Spleen (tissue), 11 donors: ENCODE data around the gene SLC2A9. TPM values are rescaled to one million over a fixed set of nuclear protein-coding genes. Genes with fewer than 3 reads are reported as not detected.

Experiments
- DNase-seq: peaks from one replicate; pipeline ENCODE4 v3.0.0-alpha.2; 2020
- H3K27ac ChIP-seq, 8 donors: fragments of 200-600 bp; sonication (generic) in 7 of 8; 1 replicate in 4 of 8; 2 replicates in 4 of 8; pipeline versions ENCODE4 v1.5.0 to v1.8.0; 2016 to 2021; ENCODE audit warnings: inconsistent platforms in 4 of 8, mild to moderate bottlenecking in 4 of 8, moderate library complexity in 1 of 8
- H3K27me3 ChIP-seq, 7 donors: fragments of 200-600 bp; sonication (generic) in 6 of 7; replicated peaks in 1 of 7; 1 replicate in 4 of 7; 2 replicates in 3 of 7; pipeline versions ENCODE4 v1.5.0 to v1.8.0; 2016 to 2021; ENCODE audit warnings: inconsistent platforms in 3 of 7, mild to moderate bottlenecking in 1 of 7
- H3K36me3 ChIP-seq, 6 donors: fragments of 200-600 bp; sonication (generic) in 5 of 6; 1 replicate in 4 of 6; 2 replicates in 2 of 6; pipeline versions ENCODE4 v1.5.0 to v1.8.0; 2016 to 2021; ENCODE audit warnings: inconsistent platforms in 2 of 6
- H3K4me1 ChIP-seq, 6 donors: fragments of 200-600 bp; sonication (generic) in 5 of 6; 1 replicate in 3 of 6; 2 replicates in 3 of 6; pipeline versions ENCODE4 v1.5.0 to v1.8.0; 2016 to 2021; ENCODE audit warnings: inconsistent platforms in 3 of 6
- H3K4me3 ChIP-seq, 8 donors: fragments of 200-600 bp; sonication (generic) in 7 of 8; 1 replicate in 4 of 8; 2 replicates in 4 of 8; pipeline versions ENCODE4 v1.5.0 to v1.8.0; 2016 to 2021; ENCODE audit warnings: inconsistent platforms in 4 of 8, mild to moderate bottlenecking in 4 of 8, moderate library complexity in 2 of 8
- H3K9me3 ChIP-seq, 8 donors: fragments of 200-600 bp; sonication (generic) in 7 of 8; 1 replicate in 4 of 8; 2 replicates in 4 of 8; pipeline versions ENCODE4 v1.5.0 to v1.8.0; 2016 to 2021; ENCODE audit warnings: inconsistent platforms in 4 of 8
- CTCF ChIP-seq, 11 experiments: fragments of 200-600 bp in 7 of 11; fragments of 450-650 bp in 4 of 11; sonication (generic) in 4 of 11; IDR thresholded peaks in 8 of 11; conservative IDR thresholded peaks in 3 of 11; 1 replicate in 7 of 11; 2 replicates in 4 of 11; pipeline versions ENCODE4 v1.4.0 to v1.8.0; 2016 to 2021; ENCODE audit warnings: antibody characterized with exemption in 11 of 11, inconsistent platforms in 4 of 11, mild to moderate bottlenecking in 1 of 11
- POLR2A ChIP-seq, 3 donors: fragments of 450-650 bp; IDR thresholded peaks; one replicate each; pipeline ENCODE4 v1.5.1; 2017; ENCODE audit warnings: antibody characterized with exemption in 3 of 3, mild to moderate bottlenecking in 1 of 3
- POLR2AphosphoS5 ChIP-seq, 3 donors: sonication (generic); formaldehyde crosslinking; IDR thresholded peaks; one replicate each; pipeline ENCODE4 v1.5.1; 2017; ENCODE audit warnings: antibody characterized with exemption in 3 of 3
- WGBS, 5 donors: extraction: QIAGEN DNeasy Blood & Tissue Kit in 3 of 5; methylation state at CpG; one replicate each; pipeline versions ENCODE4 v1.1.5 to v1.1.7; 2013 to 2018; 5-methylcytosine and 5-hydroxymethylcytosine counted together
- intact Hi-C: fragments of 100-400 bp; cut with DNase I; formaldehyde crosslinking; loops from one replicate; pipeline ENCODE4 v1.15.0; 2023; ENCODE audit warnings: low total_unique reads
- polyA plus RNA-seq, 3 donors: library from polyadenylated mRNA; stranded (reverse); fragments of 200-250 nt; gene quantifications; one replicate each; pipeline ENCODE4 v1.2.1, GENCODE V29; 2013
- total RNA-seq, 7 donors: library from RNA; depleted of rRNA in 3 of 7; stranded (reverse); fragments of >200 nt in 3 of 7; fragmentation: NEBNext Ultra II Directional in 4 of 7; extraction: Animal tissue kit (Norgen Biotek cat#: 25700) in 4 of 7; gene quantifications; one replicate each; pipeline versions ENCODE4 v1.1.0 to v1.2.1, GENCODE V29; 2016 to 2021
- donor health status: healthy with polysubstance abuse.
- donor health status: DM: no; HTN: no; CAD: no; lungs with moderate emphysema.
- donor health status: DM: no; HTN: no; CAD: no.
- donor health status: Bipolar disorder and iron deficiency.
- donor health status: healthy.
- donor health status: DM: no; HTN: no; CAD: no.
- donor health status: DM: yes; HTN: yes; CAD: no.

Gene SLC2A9
- total and polyA plus RNA-seq, 10 donors, result 1.2 to 8.8 (median 5.3) TPM

- intact Hi-C loops, result no loop called here
Measured at GRCh38 chr4:9976293-9976692, 45.0 kb downstream of the SLC2A9 start.

GRCh38 chr4:9971711-9972110 is 49.6 kb downstream of the SLC2A9 start:
- intact Hi-C loops, result no loop called here
- no peaks in the 10 kb centered on the region for H3K36me3 ChIP-seq
- no peak overlapping the region for H3K4me3 ChIP-seq
- H3K27ac ChIP-seq, result no peak overlapping the region
- peaks cover 0 to 6% (median 0%) of the 10 kb centered on the region in 8 donors for H3K9me3 ChIP-seq
- TF ChIP-seq CTCF (IDR thresholded peaks at IDR 0.05 in 8 of 11, conservative IDR thresholded peaks at IDR 0.05 in 3 of 11) (no peak), POLR2A (IDR thresholded peaks at IDR 0.05) (no peak), POLR2AphosphoS5 (IDR thresholded peaks at IDR 0.05) (no peak)
- no peak for DNase-seq
- H3K27me3 ChIP-seq, result no peaks in the 10 kb centered on the region
- WGBS, 5 donors, result 75 to 85% (median 81%) methylated on average over 3 of the region's 3 CpGs
- H3K4me1 ChIP-seq, result peaks cover 0 to 9% (median 0%) of the 10 kb centered on the region in 6 donors

More at GRCh38 chr4:9976293-9976692, 45.0 kb downstream of the SLC2A9 start:
- TF ChIP-seq POLR2AphosphoS5 (IDR thresholded peaks at IDR 0.05), result no peak
- TF ChIP-seq CTCF (IDR thresholded peaks at IDR 0.05 in 8 of 11, conservative IDR thresholded peaks at IDR 0.05 in 3 of 11), result no peak
- no peak for TF ChIP-seq POLR2A (IDR thresholded peaks at IDR 0.05)
- Histone ChIP-seq H3K4me1 (no peaks in the 10 kb centered on the region), H3K36me3 (peaks cover 0 to 10% (median 0%) of the 10 kb centered on the region in 6 donors), H3K27ac (no peak overlapping the region), H3K9me3 (peaks cover 0 to 6% (median 0%) of the 10 kb centered on the region in 8 donors), H3K27me3 (no peaks in the 10 kb centered on the region), H3K4me3 (no peak overlapping the region)
- 54 to 97% (median 89%) methylated on average over 1 of the region's 1 CpG for WGBS, 5 donors
- DNase-seq, result no peak

GRCh38 chr4:9970399-9971011 is 50.8 kb downstream of the SLC2A9 start:
- Histone ChIP-seq H3K4me3 (no peak overlapping the region), H3K4me1 (peaks cover 0 to 9% (median 0%) of the 10 kb centered on the region in 6 donors), H3K27me3 (no peaks in the 10 kb centered on the region), H3K36me3 (no peaks in the 10 kb centered on the region), H3K27ac (peak overlapping the region in 1 of 8 donors; percentile 55), H3K9me3 (peaks cover 0 to 6% (median 0%) of the 10 kb centered on the region in 8 donors)
- intact Hi-C loops, result no loop called here
- DNase-seq, result no peak
- TF ChIP-seq POLR2AphosphoS5 (IDR thresholded peaks at IDR 0.05), result no peak
- WGBS, 5 donors, result 68 to 88% (median 78%) methylated on average over 6 of the region's 6 CpGs

GRCh38 chr4:9969526-9970398 is 51.5 kb downstream of the SLC2A9 start:
- Histone ChIP-seq H3K4me1 (peaks cover 0 to 9% (median 0%) of the 10 kb centered on the region in 6 donors), H3K36me3 (no peaks in the 10 kb centered on the region), H3K27ac (peak overlapping the region in 1 of 8 donors; percentile 55), H3K4me3 (no peak overlapping the region), H3K27me3 (no peaks in the 10 kb centered on the region), H3K9me3 (peaks cover 0 to 4% (median 0%) of the 10 kb centered on the region in 8 donors)
- TF ChIP-seq CTCF (IDR thresholded peaks at IDR 0.05 in 8 of 11, conservative IDR thresholded peaks at IDR 0.05 in 3 of 11), result no peak
- TF ChIP-seq POLR2AphosphoS5 (IDR thresholded peaks at IDR 0.05), result no peak
- no peak for TF ChIP-seq POLR2A (IDR thresholded peaks at IDR 0.05)
- DNase-seq, result no peak
- 79 to 94% (median 89%) methylated on average over 6 to 7 of the region's 7 CpGs for WGBS, 5 donors
- intact Hi-C loops, result no loop called here
